Chondrocyte (in vitro differentiated cells): ENCODE data around the gene CD74. TPM values are rescaled to one million over a fixed set of nuclear protein-coding genes. Genes with fewer than 3 reads are reported as not detected.
A peak's percentile ranks its signal among the peaks of the same experiment; 100 is the strongest.

Experiments
- DNase-seq: peaks from one replicate; pipeline ENCODE4 v3.0.0; 2021; ENCODE audit warnings: mixed read lengths, low spot score
- H3K27ac Mint-ChIP-seq: one replicate; pipeline ENCODE4 v1.8.0; 2021; ENCODE audit warnings: mild to moderate bottlenecking, moderate library complexity, mixed read lengths; ENCODE audit not compliant: unreplicated experiment
- H3K27me3 Mint-ChIP-seq: 2 replicates; pipeline ENCODE4 v1.8.0; 2021; ENCODE audit warnings: low read depth, mixed read lengths
- H3K36me3 Mint-ChIP-seq: 2 replicates; pipeline ENCODE4 v1.8.0; 2021; ENCODE audit warnings: low read depth, mixed read lengths
- H3K4me1 Mint-ChIP-seq: 2 replicates; pipeline ENCODE4 v1.8.0; 2021; ENCODE audit warnings: low read depth, mild to moderate bottlenecking, mixed read lengths
- H3K4me3 Mint-ChIP-seq: one replicate; pipeline ENCODE4 v1.8.0; 2021; ENCODE audit warnings: mild to moderate bottlenecking, moderate library complexity, mixed read lengths; ENCODE audit not compliant: unreplicated experiment
- H3K9me3 Mint-ChIP-seq: 2 replicates; pipeline ENCODE4 v1.8.0; 2021; ENCODE audit warnings: low read depth, mixed read lengths
- CTCF ChIP-seq: fragments of 200-600 bp; sonication (generic); IDR thresholded peaks from 2 replicates; pipeline ENCODE4 v1.5.0; 2021; ENCODE audit warnings: antibody characterized with exemption, mild to moderate bottlenecking, moderate library complexity
- total RNA-seq: library from RNA; stranded (reverse); gene quantifications from 3 replicates; pipeline ENCODE4 v1.2.1, GENCODE V29; 2021

The CD74 gene
- total RNA-seq, 1 donor from 2014 or later: not detected

DNA sequence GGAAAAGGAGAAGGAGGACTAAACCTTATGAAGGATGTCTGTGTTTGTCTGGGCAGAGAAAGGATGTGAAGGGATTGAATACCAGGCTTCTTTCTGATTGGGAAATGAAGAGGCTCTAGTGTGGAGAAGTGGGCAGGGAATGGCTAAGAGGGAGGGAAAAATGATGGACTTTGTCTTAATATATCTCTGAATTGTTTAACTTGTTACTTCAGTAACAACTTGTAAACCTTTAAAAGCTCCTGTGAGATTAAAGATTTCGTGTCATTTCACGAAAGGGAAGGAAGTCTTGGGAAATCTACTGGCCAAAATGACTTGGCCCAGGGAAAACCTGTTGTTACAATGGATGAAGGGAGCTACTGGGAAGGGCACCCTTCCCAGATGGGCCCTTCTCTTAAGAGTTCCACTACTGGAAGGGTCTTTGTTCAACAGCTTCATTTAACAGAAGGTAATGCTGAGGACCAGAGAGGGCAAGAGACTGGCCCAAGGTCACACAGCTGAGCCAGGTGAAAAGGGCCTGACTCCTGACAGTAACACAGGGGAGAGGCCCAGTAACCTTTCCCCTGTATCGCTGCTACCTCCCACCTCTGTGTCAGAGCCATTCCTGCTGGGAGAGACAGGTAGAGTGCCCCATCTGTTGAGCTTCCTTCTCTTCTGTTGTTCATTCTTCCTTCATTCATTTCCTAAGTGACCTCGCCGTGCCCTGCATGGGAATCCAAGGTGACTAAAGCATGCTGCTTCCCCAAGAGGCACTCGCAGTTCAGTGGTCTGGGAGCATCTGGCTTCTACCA lies 60.3 kb downstream of the CD74 start:
- Mint-ChIP-seq H3K36me3 (no peaks in the 10 kb centered on the region), H3K4me1 (peaks cover 7% of the 10 kb centered on the region), H3K27me3 (no peaks in the 10 kb centered on the region), H3K9me3 (no peaks in the 10 kb centered on the region), H3K4me3 (no peak overlapping the region), H3K27ac (no peak overlapping the region)
- no peak for TF ChIP-seq CTCF
- peak; percentile 25 for DNase-seq

Other genes with a start within 250 kb of the CD74 start
- gene CDX1, start 246.1 kb downstream of the CD74 start, total RNA-seq: 0.44 to 0.57 TPM in 2 of 3 replicates, not detected in the other
- gene SLC6A7, start 222.8 kb downstream of the CD74 start, total RNA-seq: 0.15 TPM in 1 of 3 replicates, not detected in the others
- 0.24 TPM in 1 of 3 replicates, not detected in the others for gene CAMK2A, start 123.1 kb downstream of the CD74 start, total RNA-seq
- gene ARSI, start 110.0 kb downstream of the CD74 start, total RNA-seq: 1.9 to 2.4 TPM (median 2.4 TPM) in 3 replicates
- 19.0 to 24.6 TPM (median 20.8 TPM) in 3 replicates for gene TCOF1, start 55.2 kb downstream of the CD74 start, total RNA-seq
- 1,092 to 1,234 TPM (median 1,121 TPM) in 3 replicates for gene RPS14, start 36.8 kb upstream of the CD74 start, total RNA-seq
- 223 to 229 TPM (median 228 TPM) in 3 replicates for gene NDST1, start 95.2 kb upstream of the CD74 start, total RNA-seq
- 156 to 198 TPM (median 195 TPM) in 3 replicates for gene SYNPO, start 227.8 kb upstream of the CD74 start, total RNA-seq
- 1.9 to 3.3 TPM (median 2.0 TPM) in 3 replicates for gene MYOZ3, start 248.3 kb upstream of the CD74 start, total RNA-seq